HFFc6 (cell line): ENCODE data around the gene ACSM6. TPM values are rescaled to one million over a fixed set of nuclear protein-coding genes. Genes with fewer than 3 reads are reported as not detected.
A peak's percentile ranks its signal among the peaks of the same experiment; 100 is the strongest.

Experiments
- DNase-seq: peaks from one replicate; pipeline ENCODE4 v3.0.0-alpha.2; 2018
- H3K27ac Mint-ChIP-seq: 2 replicates; pipeline ENCODE4 v1.8.0; 2020; ENCODE audit warnings: mild to moderate bottlenecking, mixed read lengths
- H3K27me3 Mint-ChIP-seq: 2 replicates; pipeline ENCODE4 v1.8.0; 2021; ENCODE audit warnings: mild to moderate bottlenecking, moderate library complexity, mixed read lengths; ENCODE audit not compliant: insufficient read depth
- H3K36me3 Mint-ChIP-seq: 2 replicates; pipeline ENCODE4 v1.8.0; 2021; ENCODE audit warnings: low read depth, mixed read lengths
- H3K4me1 Mint-ChIP-seq: 2 replicates; pipeline ENCODE4 v1.8.0; 2020; ENCODE audit warnings: low read depth, mixed read lengths
- H3K4me3 Mint-ChIP-seq: 2 replicates; pipeline ENCODE4 v1.8.0; 2020; ENCODE audit warnings: mild to moderate bottlenecking, moderate library complexity, mixed read lengths
- H3K9me3 Mint-ChIP-seq: 2 replicates; pipeline ENCODE4 v1.8.0; 2020; ENCODE audit warnings: mild to moderate bottlenecking, mixed read lengths
- CTCF ChIP-seq: fragments of 200-600 bp; sonication (generic); IDR thresholded peaks from 2 replicates; pipeline ENCODE4 v1.5.0; 2021; ENCODE audit warnings: antibody characterized with exemption, mild to moderate bottlenecking
- total RNA-seq, 6 experiments: library from RNA; stranded (reverse); fragmentation: NEBNext Ultra II Directional; extraction: Animal tissue kit (Norgen Biotek cat#: 25700); gene quantifications; 2 replicates in 1 of 6; 3 replicates in 5 of 6; pipeline ENCODE4 v1.2.3, GENCODE V29; 2021

ACSM6 gene
- total RNA-seq, 6 experiments from 2014 or later: not detected

GRCh38 chr10:95265572-95265971, 71.5 kb downstream of the ACSM6 start:
- Mint-ChIP-seq H3K4me1 (peaks cover 77% of the 10 kb centered on the region), H3K27me3 (peaks cover 4% of the 10 kb centered on the region), H3K36me3 (peaks cover 59% of the 10 kb centered on the region), H3K4me3 (no peak overlapping the region), H3K27ac (peak overlapping the region; percentile 38), H3K9me3 (no peaks in the 10 kb centered on the region)
- no peak for TF ChIP-seq CTCF
- DNase-seq: no peak

GRCh38 chr10:95266674-95267095, 72.6 kb downstream of the ACSM6 start:
- Mint-ChIP-seq H3K9me3 (no peaks in the 10 kb centered on the region), H3K4me1 (peaks cover 66% of the 10 kb centered on the region), H3K4me3 (peak overlapping the region; percentile 29; the same call in 1 of the 2 replicates), H3K36me3 (peaks cover 54% of the 10 kb centered on the region), H3K27me3 (peaks cover 4% of the 10 kb centered on the region), H3K27ac (peak overlapping the region; percentile 97)
- DNase-seq: peak; percentile 94
- TF ChIP-seq CTCF: no peak

GRCh38 chr10:95267251-95267650, 73.2 kb downstream of the ACSM6 start:
- Mint-ChIP-seq H3K36me3 (peaks cover 50% of the 10 kb centered on the region), H3K4me1 (peaks cover 61% of the 10 kb centered on the region), H3K4me3 (no peak overlapping the region), H3K9me3 (no peaks in the 10 kb centered on the region), H3K27me3 (peaks cover 4% of the 10 kb centered on the region), H3K27ac (peak overlapping the region; percentile 97; the same call in 1 of the 2 replicates)
- DNase-seq: no peak
- TF ChIP-seq CTCF: no peak

GRCh38 chr10:95268438-95268837, 74.4 kb downstream of the ACSM6 start:
- H3K36me3 Mint-ChIP-seq: peaks cover 39% of the 10 kb centered on the region
- H3K4me3 Mint-ChIP-seq: peak overlapping the region; percentile 38; the same call in 1 of the 2 replicates
- peak overlapping the region; percentile 83 for H3K27ac Mint-ChIP-seq
- peaks cover 4% of the 10 kb centered on the region for H3K27me3 Mint-ChIP-seq
- TF ChIP-seq CTCF: no peak
- H3K4me1 Mint-ChIP-seq: peaks cover 57% of the 10 kb centered on the region
- DNase-seq: no peak
- no peaks in the 10 kb centered on the region for H3K9me3 Mint-ChIP-seq

- peak overlapping the region; percentile 99 for H3K27ac Mint-ChIP-seq
- H3K27me3 Mint-ChIP-seq: no peaks in the 10 kb centered on the region; the same call in 1 of the 2 replicates
- no peak for TF ChIP-seq CTCF
- H3K4me3 Mint-ChIP-seq: peak overlapping the region; percentile 87
- H3K4me1 Mint-ChIP-seq: peaks cover 71% of the 10 kb centered on the region
- H3K9me3 Mint-ChIP-seq: no peaks in the 10 kb centered on the region
- peak; percentile 92 for DNase-seq
- H3K36me3 Mint-ChIP-seq: peaks cover 25% of the 10 kb centered on the region
Measured at GRCh38 chr10:95273393-95274312, 79.6 kb downstream of the ACSM6 start.
